ENCODE results near the gene ZBTB8B. TPM values are rescaled to one million over a fixed set of nuclear protein-coding genes. Genes with fewer than 3 reads are reported as not detected.
"Not testable (repeated sequence)": the region's sequence is repeated elsewhere in the genome, so short reads cannot be mapped to it uniquely, and the experiment has no call there.

ZBTB8B gene
- total RNA-seq, 1 donor from 2014 or later = not detected

GRCh38 chr1:32480761-32481160 is 15.9 kb downstream of the ZBTB8B start:
- DNase-seq = no peak
- H3K9me3 Mint-ChIP-seq = no peaks in the 10 kb centered on the region
- H3K27ac Mint-ChIP-seq = no peak overlapping the region
- no peak overlapping the region for H3K4me3 Mint-ChIP-seq
- H3K27me3 Mint-ChIP-seq = peaks cover 15% of the 10 kb centered on the region
- intact Hi-C loops (cut with micrococcal nuclease) = no loop called here
- no peaks in the 10 kb centered on the region for H3K4me1 Mint-ChIP-seq
- no peaks in the 10 kb centered on the region for H3K36me3 Mint-ChIP-seq (ENCODE audit: low read depth)

- H3K4me3 Mint-ChIP-seq, H3K4me1 Mint-ChIP-seq: not testable (repeated sequence)
- H3K27me3 Mint-ChIP-seq = peaks cover 14% of the 10 kb centered on the region
Measured at GRCh38 chr1:32481788-32482187, 16.9 kb downstream of the ZBTB8B start.

GRCh38 chr1:32485554-32486255 is 20.8 kb downstream of the ZBTB8B start:
- Mint-ChIP-seq H3K27me3 (peaks cover 25% of the 10 kb centered on the region), H3K4me1 (no peaks in the 10 kb centered on the region), H3K4me3 (no peak overlapping the region), H3K36me3 (ENCODE audit: low read depth) (no peaks in the 10 kb centered on the region), H3K27ac (no peak overlapping the region), H3K9me3 (no peaks in the 10 kb centered on the region)
- no peak for DNase-seq
- intact Hi-C loops (cut with micrococcal nuclease) = no loop called here

More at GRCh38 chr1:32481788-32482187, 16.9 kb downstream of the ZBTB8B start:
- H3K9me3 Mint-ChIP-seq; intact Hi-C loops (cut with micrococcal nuclease); H3K27ac Mint-ChIP-seq; H3K36me3 Mint-ChIP-seq (ENCODE audit: low read depth); DNase-seq: not testable (repeated sequence)

GRCh38 chr1:32486463-32487113 is 21.7 kb downstream of the ZBTB8B start:
- peaks cover 23% of the 10 kb centered on the region for H3K27me3 Mint-ChIP-seq
- no peak for DNase-seq
- H3K4me3 Mint-ChIP-seq = no peak overlapping the region
- intact Hi-C loops (cut with micrococcal nuclease) = no loop called here
- no peaks in the 10 kb centered on the region for H3K9me3 Mint-ChIP-seq
- H3K4me1 Mint-ChIP-seq = no peaks in the 10 kb centered on the region
- H3K36me3 Mint-ChIP-seq (ENCODE audit: low read depth) = no peaks in the 10 kb centered on the region
- H3K27ac Mint-ChIP-seq = no peak overlapping the region

GRCh38 chr1:32487182-32487581 is 22.3 kb downstream of the ZBTB8B start:
- Mint-ChIP-seq H3K4me3 (no peak overlapping the region), H3K4me1 (no peaks in the 10 kb centered on the region), H3K36me3 (ENCODE audit: low read depth) (no peaks in the 10 kb centered on the region), H3K27me3 (peaks cover 21% of the 10 kb centered on the region), H3K9me3 (no peaks in the 10 kb centered on the region), H3K27ac (no peak overlapping the region)
- intact Hi-C loops (cut with micrococcal nuclease) = no loop called here
- DNase-seq = no peak

- Mint-ChIP-seq H3K9me3 (no peaks in the 10 kb centered on the region), H3K4me3 (no peak overlapping the region), H3K36me3 (ENCODE audit: low read depth) (no peaks in the 10 kb centered on the region), H3K27me3 (peaks cover 30% of the 10 kb centered on the region), H3K4me1 (no peaks in the 10 kb centered on the region), H3K27ac (no peak overlapping the region)
- no peak for DNase-seq
- intact Hi-C loops (cut with micrococcal nuclease) = no loop called here
Measured at GRCh38 chr1:32489774-32490454, 25.0 kb downstream of the ZBTB8B start.

- Mint-ChIP-seq H3K27ac (no peak overlapping the region), H3K9me3 (no peaks in the 10 kb centered on the region), H3K4me3 (no peak overlapping the region), H3K27me3 (peaks cover 32% of the 10 kb centered on the region), H3K36me3 (ENCODE audit: low read depth) (no peaks in the 10 kb centered on the region), H3K4me1 (no peaks in the 10 kb centered on the region)
- no peak for DNase-seq
- intact Hi-C loops (cut with micrococcal nuclease) = no loop called here
Measured at GRCh38 chr1:32491386-32491785, 26.5 kb downstream of the ZBTB8B start.

GRCh38 chr1:32494196-32494595 is 29.3 kb downstream of the ZBTB8B start:
- H3K27ac Mint-ChIP-seq = no peak overlapping the region

GRCh38 chr1:32494711-32495337 is 30.0 kb downstream of the ZBTB8B start:
- Mint-ChIP-seq H3K4me1 (no peaks in the 10 kb centered on the region), H3K27me3 (peaks cover 36% of the 10 kb centered on the region), H3K9me3 (no peaks in the 10 kb centered on the region), H3K4me3 (no peak overlapping the region), H3K36me3 (ENCODE audit: low read depth) (no peaks in the 10 kb centered on the region), H3K27ac (no peak overlapping the region)
- intact Hi-C loops (cut with micrococcal nuclease) = no loop called here
- no peak for DNase-seq

More at GRCh38 chr1:32494196-32494595, 29.3 kb downstream of the ZBTB8B start:
- no peak overlapping the region for H3K4me3 Mint-ChIP-seq
- intact Hi-C loops (cut with micrococcal nuclease) = no loop called here
- H3K36me3 Mint-ChIP-seq (ENCODE audit: low read depth) = no peaks in the 10 kb centered on the region
- peaks cover 32% of the 10 kb centered on the region for H3K27me3 Mint-ChIP-seq
- no peak for DNase-seq
- no peaks in the 10 kb centered on the region for H3K9me3 Mint-ChIP-seq
- H3K4me1 Mint-ChIP-seq = no peaks in the 10 kb centered on the region

GRCh38 chr1:32496127-32496526 is 31.3 kb downstream of the ZBTB8B start:
- H3K27ac Mint-ChIP-seq = no peak overlapping the region
- no peak for DNase-seq
- no peaks in the 10 kb centered on the region for H3K4me1 Mint-ChIP-seq
- no peaks in the 10 kb centered on the region for H3K9me3 Mint-ChIP-seq
- intact Hi-C loops (cut with micrococcal nuclease) = no loop called here
- H3K4me3 Mint-ChIP-seq = no peak overlapping the region
- no peaks in the 10 kb centered on the region for H3K36me3 Mint-ChIP-seq (ENCODE audit: low read depth)
- H3K27me3 Mint-ChIP-seq = peaks cover 42% of the 10 kb centered on the region

- Mint-ChIP-seq H3K36me3 (ENCODE audit: low read depth) (no peaks in the 10 kb centered on the region), H3K4me3 (no peak overlapping the region)
- intact Hi-C loops (cut with micrococcal nuclease) = no loop called here
Measured at GRCh38 chr1:32498751-32499150, 33.9 kb downstream of the ZBTB8B start.

GRCh38 chr1:32500387-32501209 is 35.7 kb downstream of the ZBTB8B start:
- Mint-ChIP-seq H3K9me3 (no peaks in the 10 kb centered on the region), H3K36me3 (ENCODE audit: low read depth) (no peaks in the 10 kb centered on the region), H3K27me3 (peaks cover 46% of the 10 kb centered on the region), H3K4me1 (no peaks in the 10 kb centered on the region), H3K27ac (no peak overlapping the region), H3K4me3 (peak overlapping the region; percentile 84)
- intact Hi-C loops (cut with micrococcal nuclease) = no loop called here
- DNase-seq = peak; percentile 76

More at GRCh38 chr1:32498751-32499150, 33.9 kb downstream of the ZBTB8B start:
- Mint-ChIP-seq H3K27ac (no peak overlapping the region), H3K4me1 (no peaks in the 10 kb centered on the region), H3K9me3 (no peaks in the 10 kb centered on the region), H3K27me3 (peaks cover 48% of the 10 kb centered on the region)
- DNase-seq = no peak

GRCh38 chr1:32501865-32502264 is 37.0 kb downstream of the ZBTB8B start:
- no peaks in the 10 kb centered on the region for H3K4me1 Mint-ChIP-seq
- peak overlapping the region; percentile 67 for H3K4me3 Mint-ChIP-seq
- DNase-seq = no peak
- no peaks in the 10 kb centered on the region for H3K9me3 Mint-ChIP-seq
- intact Hi-C loops (cut with micrococcal nuclease) = no loop called here
- H3K27ac Mint-ChIP-seq = no peak overlapping the region
- no peaks in the 10 kb centered on the region for H3K36me3 Mint-ChIP-seq (ENCODE audit: low read depth)
- H3K27me3 Mint-ChIP-seq = peaks cover 47% of the 10 kb centered on the region

All from activated CD4-positive, alpha-beta T cell treated with anti-CD3 and anti-CD28 coated beads, Interleukin-2, amount 10 ng/mL, durations not matched to agents 24 days and 14 days (primary cell).